ENCODE data around the gene PLXNB3. TPM values are rescaled to one million over a fixed set of nuclear protein-coding genes. Genes with fewer than 3 reads are reported as not detected.
A peak's percentile ranks its signal among the peaks of the same experiment; 100 is the strongest.
"Not testable (repeated sequence)": the region's sequence is repeated elsewhere in the genome, so short reads cannot be mapped to it uniquely, and the experiment has no call there.

PLXNB3 gene
- total RNA-seq, 3 donors from 2014 or later (not counting 1 experiment from before 2014, with no cell fraction given), result 1.2 to 1.3 TPM; not detected in 1

DNA sequence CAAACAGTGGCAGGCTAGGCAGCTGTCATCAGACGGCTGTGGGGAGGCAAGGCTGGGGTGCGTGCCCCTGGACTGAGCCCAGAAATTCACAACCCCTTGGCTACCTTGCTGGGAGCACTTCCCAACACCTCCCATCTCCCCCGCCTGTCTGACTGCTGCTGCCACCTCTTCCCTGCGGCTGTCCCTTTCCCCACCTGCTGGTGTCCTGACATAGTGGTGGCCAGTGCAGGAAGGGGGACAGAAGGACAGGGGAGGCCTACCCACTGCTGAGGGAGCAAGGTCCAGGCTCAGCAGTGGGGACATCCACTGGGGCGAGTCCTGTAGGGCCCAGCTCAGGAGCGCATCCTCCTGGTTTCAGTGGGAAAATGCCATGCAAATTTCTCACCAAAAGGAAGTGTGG, 36.0 kb upstream of the PLXNB3 start:
- H3K36me3 ChIP-seq (ENCODE audit: control insufficient read depth, insufficient read depth, low read length), result peaks cover 3% of the 10 kb centered on the region
- no peak overlapping the region for H3K27ac ChIP-seq (ENCODE audit: low read length)
- Mint-ChIP-seq H3K9me3 (no peaks in the 10 kb centered on the region), H3K27me3 (ENCODE audit: low read depth in 2 of 2) (no peaks in the 10 kb centered on the region), H3K36me3 (no peaks in the 10 kb centered on the region), H3K4me3 (no peak overlapping the region), H3K27ac (peak overlapping the region; percentile 71 to 85), H3K4me1 (peaks cover 11 to 28% of the 10 kb centered on the region in 2 donors)
- WGBS (ENCODE audit: insufficient coverage), result 91% methylated on average over 5 of the region's 6 CpGs
- H3K27me3 ChIP-seq (ENCODE audit: control insufficient read depth, insufficient read depth, low read length), result no peaks in the 10 kb centered on the region
- no peak for ATAC-seq
- peaks cover 49% of the 10 kb centered on the region for H3K4me1 ChIP-seq (ENCODE audit: control insufficient read depth, insufficient read depth, low read length)
- TF ChIP-seq CTCF (IDR thresholded peaks at IDR 0.05), result no peak
- H3K4me3 ChIP-seq (ENCODE audit: low read length), result no peak overlapping the region
- no peaks in the 10 kb centered on the region for H3K9me3 ChIP-seq (ENCODE audit: control insufficient read depth, insufficient read depth, low read length)
- intact Hi-C loops (cut with micrococcal nuclease), result no loop called here
- no peak for DNase-seq

DNA sequence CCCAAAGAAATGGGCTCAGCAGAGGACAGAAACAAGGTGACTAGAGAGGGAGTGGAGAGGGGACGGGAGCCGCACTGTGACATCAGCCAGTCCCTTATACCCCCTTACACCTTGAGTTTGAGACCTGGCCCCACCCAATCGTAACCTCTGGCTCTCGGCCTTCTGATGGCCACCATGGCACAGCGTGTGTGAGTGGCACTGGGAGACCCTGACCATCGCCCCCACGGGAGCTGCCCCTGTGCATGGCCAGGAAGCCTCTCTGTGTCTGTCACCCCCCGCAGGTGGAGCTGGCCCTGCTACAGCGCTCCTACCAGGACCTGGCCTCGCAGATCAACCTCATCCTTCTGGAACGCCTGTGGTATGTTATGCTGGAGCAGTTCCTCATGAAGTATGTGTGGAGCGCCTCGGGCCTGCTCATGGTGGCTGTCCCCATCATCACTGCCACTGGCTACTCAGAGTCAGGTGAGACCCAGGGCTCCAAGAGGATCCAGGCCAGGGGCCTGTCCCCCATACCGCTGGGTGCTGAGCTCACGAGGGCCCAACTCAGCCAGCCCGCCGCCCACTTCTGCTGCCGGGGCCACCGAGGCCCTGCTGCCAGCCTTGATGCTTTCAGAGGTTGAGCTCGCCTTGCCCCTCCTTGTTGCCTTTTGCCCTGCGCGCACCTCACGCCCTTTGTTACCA, 35.0 kb upstream of the PLXNB3 start:
- no peak for ATAC-seq
- no peak for TF ChIP-seq CTCF (IDR thresholded peaks at IDR 0.05)
- Histone ChIP-seq H3K27me3 (ENCODE audit: control insufficient read depth, insufficient read depth, low read length) (no peaks in the 10 kb centered on the region), H3K36me3 (ENCODE audit: control insufficient read depth, insufficient read depth, low read length) (peaks cover 3% of the 10 kb centered on the region), H3K27ac (ENCODE audit: low read length) (no peak overlapping the region), H3K4me1 (ENCODE audit: control insufficient read depth, insufficient read depth, low read length) (peaks cover 46% of the 10 kb centered on the region), H3K9me3 (ENCODE audit: control insufficient read depth, insufficient read depth, low read length) (no peaks in the 10 kb centered on the region), H3K4me3 (ENCODE audit: low read length) (no peak overlapping the region)
- no peak for DNase-seq
- Mint-ChIP-seq H3K27me3 (ENCODE audit: low read depth in 2 of 2) (no peaks in the 10 kb centered on the region), H3K4me1 (peaks cover 11 to 28% of the 10 kb centered on the region in 2 donors), H3K36me3 (no peaks in the 10 kb centered on the region), H3K4me3 (no peak overlapping the region), H3K27ac (no peak overlapping the region), H3K9me3 (no peaks in the 10 kb centered on the region)
- WGBS (ENCODE audit: insufficient coverage), result 97% methylated on average over 21 of the region's 23 CpGs
- intact Hi-C loops (cut with micrococcal nuclease), result no loop called here

- ATAC-seq; DNase-seq; H3K27ac ChIP-seq (ENCODE audit: low read length); H3K36me3 ChIP-seq (ENCODE audit: control insufficient read depth, insufficient read depth, low read length); H3K27ac Mint-ChIP-seq; H3K4me3 Mint-ChIP-seq; H3K9me3 ChIP-seq (ENCODE audit: control insufficient read depth, insufficient read depth, low read length); H3K4me3 ChIP-seq (ENCODE audit: low read length); H3K36me3 Mint-ChIP-seq; H3K27me3 ChIP-seq (ENCODE audit: control insufficient read depth, insufficient read depth, low read length); H3K27me3 Mint-ChIP-seq (ENCODE audit: low read depth in 2 of 2); intact Hi-C loops (cut with micrococcal nuclease); H3K9me3 Mint-ChIP-seq: not testable (repeated sequence)
- peaks cover 15 to 34% of the 10 kb centered on the region in 2 donors for H3K4me1 Mint-ChIP-seq
- 98% methylated on average over 14 of the region's 23 CpGs for WGBS (ENCODE audit: insufficient coverage)
- peaks cover 42% of the 10 kb centered on the region for H3K4me1 ChIP-seq (ENCODE audit: control insufficient read depth, insufficient read depth, low read length)
These were observed 33.9 kb upstream of the PLXNB3 start for GRCh38 chrX:153730115-153730514.

- Histone ChIP-seq H3K4me1 (ENCODE audit: control insufficient read depth, insufficient read depth, low read length) (peaks cover 32% of the 10 kb centered on the region), H3K4me3 (ENCODE audit: low read length) (no peak overlapping the region), H3K36me3 (ENCODE audit: control insufficient read depth, insufficient read depth, low read length) (peaks cover 6% of the 10 kb centered on the region), H3K27ac (ENCODE audit: low read length) (peak overlapping the region; percentile 24), H3K9me3 (ENCODE audit: control insufficient read depth, insufficient read depth, low read length) (no peaks in the 10 kb centered on the region), H3K27me3 (ENCODE audit: control insufficient read depth, insufficient read depth, low read length) (no peaks in the 10 kb centered on the region)
- Mint-ChIP-seq H3K9me3 (no peaks in the 10 kb centered on the region), H3K4me1 (peaks cover 21 to 35% of the 10 kb centered on the region in 2 donors), H3K4me3 (no peak overlapping the region), H3K27me3 (ENCODE audit: low read depth in 2 of 2) (no peaks in the 10 kb centered on the region), H3K36me3 (no peaks in the 10 kb centered on the region), H3K27ac (peak overlapping the region in 1 of 2 donors; percentile 39)
- ATAC-seq (no peak), DNase-seq (no peak)
- TF ChIP-seq CTCF (IDR thresholded peaks at IDR 0.05), result no peak
- intact Hi-C loops (cut with micrococcal nuclease), result no loop called here
- 62% methylated on average over 4 of the region's 6 CpGs for WGBS (ENCODE audit: insufficient coverage)
These were observed 32.8 kb upstream of the PLXNB3 start for GRCh38 chrX:153731117-153731844.

All from natural killer cell (primary cell).